Natural killer cell (primary cell): Measurements from ENCODE around the gene IGLON5. TPM values are rescaled to one million over a fixed set of nuclear protein-coding genes. Genes with fewer than 3 reads are reported as not detected.
A peak's percentile ranks its signal among the peaks of the same experiment; 100 is the strongest.

Source experiments
- ATAC-seq, 3 donors: fragments of 150-1000 bp in 2 of 3; fragments of 200-7000 bp in 1 of 3; cut with Tn5 transposase; 1 replicate in 1 of 3; 2 replicates in 2 of 3; pipeline ENCODE4 v1.10.0; 2021; ENCODE audit warnings: mild to moderate bottlenecking in 2 of 3, moderate library complexity in 2 of 3
- DNase-seq, 2 donors: peaks; one replicate each; pipeline versions ENCODE4 v3.0.0 to v3.0.0-alpha.2; 2013 to 2021; ENCODE audit warnings: mixed read lengths in 1 of 2
- H3K27ac ChIP-seq: one replicate; pipeline ENCODE4 v1.5.1; 2013; ENCODE audit warnings: mild to moderate bottlenecking, low read length
- H3K27me3 ChIP-seq: one replicate; pipeline ENCODE4 v1.6.1; 2013; ENCODE audit warnings: low read length; ENCODE audit not compliant: control insufficient read depth, insufficient read depth
- H3K36me3 ChIP-seq: one replicate; pipeline ENCODE4 v1.6.1; 2013; ENCODE audit warnings: low read length; ENCODE audit not compliant: control insufficient read depth, insufficient read depth
- H3K4me1 ChIP-seq: one replicate; pipeline ENCODE4 v1.6.1; 2013; ENCODE audit warnings: low read length; ENCODE audit not compliant: control insufficient read depth, insufficient read depth
- H3K4me3 ChIP-seq: one replicate; pipeline ENCODE4 v1.5.1; 2013; ENCODE audit warnings: low read length
- H3K9me3 ChIP-seq: one replicate; pipeline ENCODE4 v1.6.1; 2013; ENCODE audit warnings: low read length; ENCODE audit not compliant: control insufficient read depth, insufficient read depth
- H3K27ac Mint-ChIP-seq, 2 donors: one replicate each; pipeline ENCODE4 v1.8.0; 2022; ENCODE audit warnings: mild to moderate bottlenecking in 2 of 2, mixed read lengths in 2 of 2, moderate library complexity in 1 of 2
- H3K27me3 Mint-ChIP-seq, 2 donors: one replicate each; pipeline ENCODE4 v1.8.0; 2022; ENCODE audit warnings: low read depth in 2 of 2, mixed read lengths in 2 of 2
- H3K36me3 Mint-ChIP-seq: one replicate; pipeline ENCODE4 v1.8.0; 2022; ENCODE audit warnings: mixed read lengths
- H3K4me1 Mint-ChIP-seq, 2 donors: one replicate each; pipeline ENCODE4 v1.8.0; 2022; ENCODE audit warnings: mixed read lengths in 2 of 2
- H3K4me3 Mint-ChIP-seq: one replicate; pipeline ENCODE4 v1.8.0; 2022; ENCODE audit warnings: mild to moderate bottlenecking, moderate library complexity, mixed read lengths
- H3K9me3 Mint-ChIP-seq, 2 donors: one replicate each; pipeline ENCODE4 v1.8.0; 2022; ENCODE audit warnings: mixed read lengths in 2 of 2
- WGBS: methylation state at CpG from one replicate; pipeline ENCODE4 v1.1.7; 2013; ENCODE audit warnings: missing lambda C conversion rate; ENCODE audit not compliant: insufficient coverage; 5-methylcytosine and 5-hydroxymethylcytosine counted together
- intact Hi-C: fragments of 100-400 bp; cut with micrococcal nuclease; formaldehyde crosslinking; loops from one replicate; pipeline ENCODE4 v1.14.2; 2022
- total RNA-seq, 4 donors: library from RNA; stranded (reverse); fragments of 120-200 nt in 1 of 4; gene quantifications; one replicate each; pipeline versions ENCODE4 v1.2.3 to v1.2.4, GENCODE V29; 2013 to 2022
- TF ChIP-seq, protein P1 (sequence below): fragments of 200-600 bp; IDR thresholded peaks from one replicate; pipeline ENCODE4 v1.8.0; 2022; ENCODE audit warnings: antibody characterized with exemption

The IGLON5 gene
- total RNA-seq, 3 donors from 2014 or later (not counting 1 experiment from before 2014, with no cell fraction given) = not detected

DNA sequence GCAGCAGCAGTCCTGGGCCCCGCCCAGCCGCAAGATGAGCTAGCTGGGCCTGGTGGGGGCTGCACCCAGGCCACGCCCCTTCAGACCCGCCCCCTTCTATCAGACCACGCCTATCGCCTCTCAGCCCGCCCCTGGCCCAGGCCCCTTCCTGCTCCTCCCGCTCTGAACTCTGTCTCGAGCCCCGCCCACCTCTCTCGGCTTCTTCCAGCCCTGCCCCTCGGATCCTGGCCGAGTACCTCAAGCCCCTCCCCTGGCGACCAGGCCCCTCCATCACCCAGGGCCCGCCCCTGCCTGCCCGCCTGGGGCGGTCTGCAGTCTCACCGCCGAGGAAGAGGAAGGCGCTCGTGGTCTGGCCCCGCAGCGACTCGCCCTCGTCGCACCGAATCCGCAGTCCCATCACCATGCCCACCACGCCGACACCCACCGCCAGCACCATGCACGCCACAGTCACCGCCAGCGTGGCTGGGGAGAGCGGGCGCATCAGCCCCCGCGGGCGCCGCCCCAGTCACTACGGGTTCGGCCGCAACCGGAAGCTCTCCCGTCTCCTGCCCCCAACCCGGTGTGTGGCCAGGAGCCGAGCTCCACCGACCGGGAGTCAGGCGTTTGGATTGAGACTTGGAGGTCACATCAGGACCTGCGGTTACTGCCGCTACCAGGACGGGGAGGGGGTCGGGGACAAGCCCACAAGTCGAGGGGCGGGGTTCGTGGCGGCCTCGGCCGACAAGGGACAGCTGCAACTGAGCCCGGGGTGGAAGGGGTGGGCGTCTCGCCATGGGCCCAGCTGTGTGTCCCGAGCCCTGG is 56.3 kb downstream of the IGLON5 start:
- Histone ChIP-seq H3K4me3 (peak overlapping the region; percentile 95), H3K4me1 (peaks cover 82% of the 10 kb centered on the region), H3K36me3 (peaks cover 7% of the 10 kb centered on the region), H3K27me3 (no peaks in the 10 kb centered on the region), H3K27ac (peak overlapping the region; percentile 88), H3K9me3 (no peaks in the 10 kb centered on the region)
- Mint-ChIP-seq H3K27ac (peak overlapping the region; percentile 88 to 94), H3K36me3 (peaks cover 18% of the 10 kb centered on the region), H3K4me3 (peak overlapping the region; percentile 98), H3K27me3 (no peaks in the 10 kb centered on the region), H3K4me1 (peaks cover 54 to 80% of the 10 kb centered on the region in 2 donors), H3K9me3 (no peaks in the 10 kb centered on the region)
- peak; percentile 94 to 95 for DNase-seq
- intact Hi-C loops = loop anchor here (1.0 to 5.0 kb wide), 3 partner anchors 28 to 235 kb away; no protein-coding TSS in a partner anchor
- under 1% methylated on average over 64 of the region's 64 CpGs for WGBS
- TF ChIP-seq, protein P1, sequence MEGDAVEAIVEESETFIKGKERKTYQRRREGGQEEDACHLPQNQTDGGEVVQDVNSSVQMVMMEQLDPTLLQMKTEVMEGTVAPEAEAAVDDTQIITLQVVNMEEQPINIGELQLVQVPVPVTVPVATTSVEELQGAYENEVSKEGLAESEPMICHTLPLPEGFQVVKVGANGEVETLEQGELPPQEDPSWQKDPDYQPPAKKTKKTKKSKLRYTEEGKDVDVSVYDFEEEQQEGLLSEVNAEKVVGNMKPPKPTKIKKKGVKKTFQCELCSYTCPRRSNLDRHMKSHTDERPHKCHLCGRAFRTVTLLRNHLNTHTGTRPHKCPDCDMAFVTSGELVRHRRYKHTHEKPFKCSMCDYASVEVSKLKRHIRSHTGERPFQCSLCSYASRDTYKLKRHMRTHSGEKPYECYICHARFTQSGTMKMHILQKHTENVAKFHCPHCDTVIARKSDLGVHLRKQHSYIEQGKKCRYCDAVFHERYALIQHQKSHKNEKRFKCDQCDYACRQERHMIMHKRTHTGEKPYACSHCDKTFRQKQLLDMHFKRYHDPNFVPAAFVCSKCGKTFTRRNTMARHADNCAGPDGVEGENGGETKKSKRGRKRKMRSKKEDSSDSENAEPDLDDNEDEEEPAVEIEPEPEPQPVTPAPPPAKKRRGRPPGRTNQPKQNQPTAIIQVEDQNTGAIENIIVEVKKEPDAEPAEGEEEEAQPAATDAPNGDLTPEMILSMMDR = no peak
- ATAC-seq = peak; percentile 68 to 92 (median 69)

DNA sequence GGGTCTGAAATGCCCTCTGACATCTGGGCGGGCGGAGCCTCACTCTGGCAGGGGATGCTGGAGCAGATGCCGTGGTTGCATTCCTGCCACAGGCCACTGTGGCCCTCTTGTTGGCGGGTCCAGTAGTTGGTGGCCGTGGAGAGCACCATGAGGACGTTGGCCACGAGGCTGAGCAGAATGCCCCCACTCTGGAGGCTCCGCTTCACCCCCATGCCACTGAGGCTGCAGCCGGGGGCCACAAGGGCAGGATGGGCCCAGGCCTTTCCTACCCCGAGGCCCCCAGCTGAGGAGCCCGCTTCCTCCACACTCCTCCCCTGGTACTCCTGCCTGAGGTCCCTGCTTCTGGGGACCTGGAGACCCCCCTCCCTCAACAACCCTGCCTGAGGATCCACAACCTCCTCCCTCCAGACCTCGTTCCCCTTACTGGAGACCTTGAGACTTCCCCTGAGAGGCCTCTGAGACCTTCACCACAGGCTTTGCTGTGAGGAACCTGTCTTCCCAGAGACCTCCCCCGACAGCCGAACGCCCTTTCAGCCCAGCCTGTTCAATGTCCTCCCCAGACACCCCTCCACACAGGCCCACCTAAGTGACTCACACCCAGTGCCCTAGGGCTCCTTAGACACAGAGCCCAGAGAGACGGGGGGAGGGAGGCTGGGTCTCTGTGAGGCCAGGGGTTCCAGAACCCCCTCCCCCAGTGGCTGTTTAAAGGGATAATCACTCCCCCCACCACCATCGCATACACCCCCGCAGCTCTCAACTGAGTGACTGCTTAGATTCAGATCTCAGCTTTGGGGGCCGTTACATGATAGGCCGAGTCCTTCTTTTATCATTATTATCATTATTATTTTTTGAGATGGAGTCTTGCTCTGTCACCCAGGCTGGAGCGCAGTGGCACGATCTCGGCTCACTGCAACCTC is 57.2 kb downstream of the IGLON5 start, which contains the start of gene CLDND2:
TSS of gene CLDND2 (minus strand) at position 638 of the 917 bp plus-strand sequence. CDS start at position 212, 426 bp downstream.
- no peaks in the 10 kb centered on the region for H3K27me3 ChIP-seq
- peak; percentile 60 to 65 for DNase-seq
- peak in 2 of 3 donors; percentile 5 to 9 for ATAC-seq
- intact Hi-C loops = loop anchor here (5.0 kb wide), 1 partner anchor 236 kb away; no protein-coding TSS in a partner anchor
- Mint-ChIP-seq H3K27ac (peak within 1 kb of the TSS; percentile 88 to 94), H3K9me3 (no peaks in the 10 kb centered on the region), H3K27me3 (no peaks in the 10 kb centered on the region), H3K4me3 (peak within 1 kb of the TSS; percentile 98), H3K4me1 (peaks cover 59 to 81% of the 10 kb centered on the region in 2 donors), H3K36me3 (peaks cover 18% of the 10 kb centered on the region)
- peaks cover 85% of the 10 kb centered on the region for H3K4me1 ChIP-seq
- peak within 1 kb of the TSS; percentile 88 for H3K27ac ChIP-seq
- peak within 1 kb of the TSS; percentile 95 for H3K4me3 ChIP-seq
- WGBS = 22% methylated on average over 20 of the region's 23 CpGs
- H3K36me3 ChIP-seq = peaks cover 7% of the 10 kb centered on the region
- TF ChIP-seq, protein P1 = no peak
- no peaks in the 10 kb centered on the region for H3K9me3 ChIP-seq

DNA sequence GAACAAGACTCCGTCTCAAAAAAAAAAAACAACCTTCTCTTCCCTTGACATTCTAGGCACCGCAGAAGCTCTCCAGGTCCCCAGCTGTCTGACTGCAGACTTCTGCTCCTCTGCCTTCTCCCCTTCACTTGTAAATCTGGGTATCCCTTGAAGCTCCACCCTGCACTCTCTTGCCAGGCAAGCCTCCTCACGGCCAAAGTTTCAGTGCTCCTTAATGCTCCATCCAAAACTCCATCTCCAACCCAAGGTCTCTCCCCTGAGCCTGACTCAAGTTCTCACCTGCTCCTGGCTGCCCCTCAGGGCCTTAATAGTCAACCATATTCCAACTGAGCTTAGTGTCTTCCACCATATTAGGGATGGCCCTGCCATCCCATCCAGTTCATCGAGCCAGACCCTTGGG is 58.8 kb downstream of the IGLON5 start:
- Histone ChIP-seq H3K9me3 (no peaks in the 10 kb centered on the region), H3K4me3 (peak overlapping the region; percentile 95), H3K36me3 (peaks cover 7% of the 10 kb centered on the region), H3K27me3 (no peaks in the 10 kb centered on the region), H3K4me1 (peaks cover 93% of the 10 kb centered on the region), H3K27ac (peak overlapping the region; percentile 96)
- TF ChIP-seq, protein P1 = no peak
- Mint-ChIP-seq H3K4me1 (peaks cover 67 to 85% of the 10 kb centered on the region in 2 donors), H3K27ac (peak overlapping the region; percentile 88 to 94), H3K27me3 (no peaks in the 10 kb centered on the region), H3K4me3 (peak overlapping the region; percentile 98), H3K36me3 (peaks cover 18% of the 10 kb centered on the region), H3K9me3 (no peaks in the 10 kb centered on the region)
- 47% methylated on average over 4 of the region's 4 CpGs for WGBS
- DNase-seq = no peak
- intact Hi-C loops = no loop called here
- no peak for ATAC-seq
